GM10847 (cell line): Measurements from ENCODE around the gene POC1B.

ENCODE experiments used
- POLR2A ChIP-seq: IDR thresholded peaks from 2 replicates; pipeline ENCODE4 v1.6.1; 2011; ENCODE audit not compliant: insufficient read length; ENCODE audit errors: extremely low read depth

POC1B gene

GRCh38 chr12:89468648-89469326 is 57.1 kb downstream of the POC1B start:
- TF ChIP-seq POLR2A = no peak

DNA sequence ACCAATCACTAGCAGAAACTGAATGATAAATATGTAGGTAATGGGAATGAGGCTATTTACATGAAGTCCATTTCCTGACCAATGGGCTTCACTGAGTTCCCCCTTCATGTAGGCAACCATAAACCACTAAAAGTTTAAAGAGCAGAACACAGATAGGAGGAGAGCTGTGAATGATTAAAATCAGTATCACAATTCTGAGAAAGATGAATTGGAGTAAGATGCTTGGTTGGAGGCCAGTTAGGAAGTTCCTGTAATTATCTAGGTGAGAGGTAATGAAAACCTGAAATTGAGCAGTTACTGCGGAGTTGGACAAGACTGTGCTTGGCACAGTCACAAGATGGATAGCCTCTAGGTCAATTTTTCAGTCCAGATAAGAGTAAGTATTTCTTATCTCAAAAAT is 57.8 kb downstream of the POC1B start:
- TF ChIP-seq POLR2A = no peak

- no peak for TF ChIP-seq POLR2A
Observed at GRCh38 chr12:89464974-89465592, 60.8 kb downstream of the POC1B start.

DNA sequence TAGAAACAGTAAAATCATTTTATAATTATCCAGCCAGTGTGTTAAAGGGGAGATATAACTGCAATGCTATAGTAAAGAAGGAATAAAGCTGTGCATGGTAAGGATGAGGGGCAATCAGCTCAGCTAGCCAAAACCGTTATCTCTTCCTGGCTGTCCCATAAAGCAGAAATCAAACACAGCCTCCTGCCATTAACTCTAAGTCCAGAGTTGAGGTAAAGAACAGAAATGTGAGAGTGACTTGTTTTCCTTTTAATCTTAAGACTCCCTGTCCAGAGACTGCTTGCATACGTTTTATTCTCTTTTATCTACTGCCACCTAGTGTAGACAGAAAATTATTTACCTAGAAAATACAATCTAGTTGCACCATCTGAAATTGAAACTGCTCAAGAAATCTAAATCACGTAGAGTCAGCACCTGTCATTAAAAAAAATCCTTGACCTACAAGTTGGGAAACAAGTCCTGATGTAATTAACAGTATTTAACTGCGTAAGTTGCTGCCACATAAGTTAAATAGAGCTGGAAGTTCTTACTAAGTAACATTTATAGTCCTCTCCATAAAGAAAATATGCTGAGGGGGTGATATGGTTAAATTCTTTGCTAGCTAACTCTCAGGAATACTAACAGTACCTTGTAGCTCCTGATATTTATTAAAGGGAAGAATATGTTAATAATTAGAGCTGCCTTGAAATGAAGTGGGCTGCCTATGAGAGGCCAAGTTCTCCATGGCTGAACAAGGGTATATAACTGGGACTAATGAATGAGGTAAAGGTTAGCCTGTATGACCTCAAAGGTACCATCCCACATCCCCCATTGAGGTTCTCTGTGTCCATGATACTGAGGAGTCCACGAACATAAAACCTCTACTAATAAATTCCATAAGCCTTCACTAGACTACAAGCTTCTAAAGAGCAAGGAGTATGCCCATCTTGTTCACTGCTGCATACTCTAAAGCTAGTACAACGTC is 63.9 kb downstream of the POC1B start:
- TF ChIP-seq POLR2A = no peak

GRCh38 chr12:89461190-89461589 is 64.7 kb downstream of the POC1B start:
- no peak for TF ChIP-seq POLR2A

- TF ChIP-seq POLR2A = no peak
Observed at GRCh38 chr12:89456565-89456964, 69.3 kb downstream of the POC1B start.

DNA sequence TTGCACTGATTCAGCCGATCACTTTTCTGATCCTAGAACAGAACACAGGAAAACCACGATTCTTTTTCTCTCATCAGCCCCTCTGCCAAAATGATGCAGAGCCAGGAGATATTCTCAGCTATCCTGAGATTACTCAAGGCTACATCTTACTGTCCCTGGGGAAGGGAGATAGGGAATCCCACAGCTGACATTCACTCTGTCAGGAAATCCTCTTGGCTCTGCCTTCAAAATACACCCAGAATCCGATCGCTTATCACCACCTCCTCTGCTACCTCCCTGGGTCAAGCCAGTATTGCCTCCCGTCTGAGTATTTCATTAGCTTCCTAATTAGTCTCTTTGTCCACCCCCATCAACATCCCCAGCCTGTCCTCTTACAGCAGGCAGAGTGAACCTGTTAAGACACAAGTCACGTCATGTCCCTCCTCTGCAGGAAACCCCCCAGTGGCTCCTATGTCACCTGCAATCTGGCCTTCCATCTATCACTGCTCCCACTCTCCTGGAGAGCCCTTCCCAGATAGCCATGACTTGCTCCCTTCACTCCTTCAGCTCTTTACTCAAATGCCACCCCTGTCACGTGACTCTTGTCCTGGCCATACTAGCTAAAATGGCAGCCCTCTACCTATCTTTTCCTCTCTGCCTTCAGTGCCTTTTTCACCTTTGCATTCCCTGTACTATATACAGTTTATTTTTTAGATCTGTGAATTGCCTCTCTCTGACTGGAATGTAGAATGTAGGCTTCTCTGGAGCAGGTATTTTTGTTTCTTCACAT is 71.6 kb downstream of the POC1B start:
- no peak for TF ChIP-seq POLR2A

GRCh38 chr12:89453121-89453978 is 72.5 kb downstream of the POC1B start:
- no peak for TF ChIP-seq POLR2A

DNA sequence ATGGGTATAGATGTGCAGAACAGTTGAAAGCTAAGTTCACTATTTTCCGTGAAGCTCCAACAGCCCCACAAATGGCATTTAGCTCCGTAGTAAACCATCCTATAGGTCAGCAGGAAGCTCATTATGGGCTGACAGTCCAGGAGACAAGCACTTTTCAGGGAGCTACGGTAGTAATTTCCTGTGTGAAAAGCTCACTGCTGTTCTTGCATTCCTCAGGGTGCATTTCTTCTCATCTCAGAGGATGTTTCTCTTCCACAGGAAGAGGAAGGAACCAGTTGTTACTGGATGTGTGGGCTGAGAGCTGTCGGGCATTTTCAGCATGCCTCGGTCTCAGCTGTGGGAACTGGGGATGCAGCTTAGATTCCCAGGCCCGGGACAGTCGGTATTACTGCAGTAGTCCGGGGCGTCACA is 74.0 kb downstream of the POC1B start:
- no peak for TF ChIP-seq POLR2A

DNA sequence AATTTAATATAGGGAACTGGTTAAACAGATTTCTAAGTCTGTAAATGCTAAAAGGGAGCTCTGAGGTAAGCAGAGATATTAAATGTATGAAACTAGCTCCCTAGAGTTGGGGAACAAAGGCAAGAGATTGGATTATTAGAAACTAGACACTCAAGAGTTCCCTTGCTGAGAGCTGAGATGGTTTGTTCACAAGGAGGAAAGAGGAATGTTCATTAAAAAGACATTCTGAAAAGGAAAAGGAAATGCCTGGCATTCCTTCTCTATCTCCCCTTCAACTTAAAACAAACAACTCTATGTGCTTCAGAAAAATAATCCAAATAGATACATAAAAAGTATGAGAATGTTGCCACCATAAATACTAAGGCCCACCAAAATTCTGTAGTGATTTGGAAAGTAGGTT is 74.9 kb downstream of the POC1B start:
- no peak for TF ChIP-seq POLR2A

- TF ChIP-seq POLR2A = no peak
Observed at GRCh38 chr12:89448951-89449371, 76.9 kb downstream of the POC1B start.

GRCh38 chr12:89448526-89448925 is 77.3 kb downstream of the POC1B start:
- TF ChIP-seq POLR2A = no peak

- no peak for TF ChIP-seq POLR2A
Observed at GRCh38 chr12:89439941-89440340, 85.9 kb downstream of the POC1B start.

DNA sequence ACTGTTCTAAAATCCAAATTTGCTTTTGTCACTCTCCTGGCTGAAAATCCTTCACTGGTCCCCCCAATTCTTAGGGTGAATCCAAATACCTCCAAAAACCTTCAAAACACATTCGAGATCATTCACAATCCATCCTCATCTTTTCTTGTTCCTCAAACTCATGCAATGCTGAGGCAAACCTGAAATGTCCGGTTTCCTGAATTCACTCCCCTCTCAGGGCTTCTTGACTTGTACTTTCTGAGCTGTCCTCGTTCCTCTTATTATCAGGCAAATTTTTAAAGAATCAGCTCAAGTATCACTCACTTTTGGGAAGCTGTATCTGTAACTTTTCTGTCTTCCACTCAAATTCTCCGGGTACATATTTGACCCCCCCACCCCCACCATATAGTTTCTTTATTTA is 88.6 kb downstream of the POC1B start:
- no peak for TF ChIP-seq POLR2A
